Naive B cell (primary cell): Measurements from ENCODE around the gene CD79B. TPM values are rescaled to one million over a fixed set of nuclear protein-coding genes. Genes with fewer than 3 reads are reported as not detected.

Source experiments
- ATAC-seq, 2 donors: fragments of 150-1000 bp; cut with Tn5 transposase; 2 replicates each; pipeline ENCODE4 v1.10.0; 2021; ENCODE audit warnings: low read depth in 2 of 2, mild to moderate bottlenecking in 2 of 2, moderate library complexity in 2 of 2
- DNase-seq: peaks from one replicate; pipeline ENCODE4 v3.0.0; 2022
- H3K27ac Mint-ChIP-seq, 6 donors: one replicate each; pipeline ENCODE4 v1.8.0; 2020 to 2022; ENCODE audit warnings: mild to moderate bottlenecking in 6 of 6, mixed read lengths in 6 of 6, moderate library complexity in 5 of 6, inconsistent platforms in 2 of 6
- H3K27me3 Mint-ChIP-seq, 3 donors: one replicate each; pipeline ENCODE4 v1.8.0; 2021 to 2022; ENCODE audit warnings: mixed read lengths in 3 of 3, mild to moderate bottlenecking in 1 of 3
- H3K36me3 Mint-ChIP-seq, 2 donors: one replicate each; pipeline ENCODE4 v1.8.0; 2020 to 2022; ENCODE audit warnings: mixed read lengths in 2 of 2, inconsistent platforms in 1 of 2, mild to moderate bottlenecking in 1 of 2
- H3K4me1 Mint-ChIP-seq, 3 donors: one replicate each; pipeline ENCODE4 v1.8.0; 2020 to 2022; ENCODE audit warnings: mixed read lengths in 3 of 3, inconsistent platforms in 1 of 3, mild to moderate bottlenecking in 1 of 3, moderate library complexity in 1 of 3
- H3K4me3 Mint-ChIP-seq, 8 donors: one replicate each; pipeline ENCODE4 v1.8.0; 2020 to 2022; ENCODE audit warnings: mild to moderate bottlenecking in 8 of 8, mixed read lengths in 8 of 8, moderate library complexity in 8 of 8, inconsistent platforms in 2 of 8
- H3K9me3 Mint-ChIP-seq, 7 donors: one replicate each; pipeline ENCODE4 v1.8.0; 2020 to 2022; ENCODE audit warnings: mixed read lengths in 7 of 7, mild to moderate bottlenecking in 5 of 7, inconsistent platforms in 2 of 7, moderate library complexity in 1 of 7
- polyA plus RNA-seq, 6 donors: library from polyadenylated mRNA; unstranded; fragments of 300-500 nt; fragmentation: Illumina TruSeq; gene quantifications; one replicate each; pipeline ENCODE4 v1.2.3, GENCODE V29; 2021; ENCODE audit warnings: low read depth in 6 of 6

CD79B gene
- 1,000 to 10,000 TPM; 2,263 to 2,851 (median 2,433) TPM for polyA plus RNA-seq

DNA sequence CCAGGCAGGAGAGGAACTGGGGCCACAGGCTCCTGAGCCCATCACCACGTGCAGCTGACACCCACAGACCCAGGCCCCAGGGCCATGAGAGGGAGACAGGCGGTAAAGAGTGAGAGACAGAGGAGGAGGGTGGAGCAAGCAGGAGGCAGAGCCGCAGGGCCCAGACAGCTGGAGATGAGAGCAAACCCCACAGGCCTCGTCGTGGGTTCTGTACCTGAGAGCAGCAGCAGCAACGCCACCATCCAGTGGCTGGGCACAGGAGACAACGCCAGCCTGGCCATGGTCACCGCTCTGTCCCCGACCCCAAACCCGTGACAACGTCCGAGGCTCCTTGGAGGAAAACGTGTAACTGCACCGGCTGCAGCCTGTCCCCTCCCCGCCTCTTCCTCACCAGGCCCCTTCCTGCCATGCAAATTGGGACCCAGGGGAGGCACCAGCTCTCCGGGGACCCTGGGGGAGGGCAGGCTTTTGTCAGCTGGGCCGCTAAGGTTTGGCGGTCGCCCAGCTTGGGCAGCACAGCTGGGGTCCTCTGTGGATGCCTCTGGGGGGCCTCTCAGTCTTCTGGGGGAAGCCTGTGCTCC is at the start of gene CD79B:
Gene CD79B (minus strand): TSS at position 351 of the 581 bp plus-strand sequence. CDS start 70 bp downstream, at position 281.
- DNase-seq (peak; percentile 91), ATAC-seq (peak; percentile 85)
- Mint-ChIP-seq H3K27me3 (no peaks in the 10 kb centered on the region), H3K9me3 (peaks cover 0 to 4% (median 0%) of the 10 kb centered on the region in 7 donors), H3K36me3 (peaks cover 6 to 32% of the 10 kb centered on the region in 2 donors), H3K27ac (peak within 1 kb of the TSS; percentile 94 to 97 (median 96)), H3K4me3 (peak within 1 kb of the TSS; percentile 97 to 100 (median 99)), H3K4me1 (peaks cover 43 to 69% (median 64%) of the 10 kb centered on the region in 3 donors)

DNA sequence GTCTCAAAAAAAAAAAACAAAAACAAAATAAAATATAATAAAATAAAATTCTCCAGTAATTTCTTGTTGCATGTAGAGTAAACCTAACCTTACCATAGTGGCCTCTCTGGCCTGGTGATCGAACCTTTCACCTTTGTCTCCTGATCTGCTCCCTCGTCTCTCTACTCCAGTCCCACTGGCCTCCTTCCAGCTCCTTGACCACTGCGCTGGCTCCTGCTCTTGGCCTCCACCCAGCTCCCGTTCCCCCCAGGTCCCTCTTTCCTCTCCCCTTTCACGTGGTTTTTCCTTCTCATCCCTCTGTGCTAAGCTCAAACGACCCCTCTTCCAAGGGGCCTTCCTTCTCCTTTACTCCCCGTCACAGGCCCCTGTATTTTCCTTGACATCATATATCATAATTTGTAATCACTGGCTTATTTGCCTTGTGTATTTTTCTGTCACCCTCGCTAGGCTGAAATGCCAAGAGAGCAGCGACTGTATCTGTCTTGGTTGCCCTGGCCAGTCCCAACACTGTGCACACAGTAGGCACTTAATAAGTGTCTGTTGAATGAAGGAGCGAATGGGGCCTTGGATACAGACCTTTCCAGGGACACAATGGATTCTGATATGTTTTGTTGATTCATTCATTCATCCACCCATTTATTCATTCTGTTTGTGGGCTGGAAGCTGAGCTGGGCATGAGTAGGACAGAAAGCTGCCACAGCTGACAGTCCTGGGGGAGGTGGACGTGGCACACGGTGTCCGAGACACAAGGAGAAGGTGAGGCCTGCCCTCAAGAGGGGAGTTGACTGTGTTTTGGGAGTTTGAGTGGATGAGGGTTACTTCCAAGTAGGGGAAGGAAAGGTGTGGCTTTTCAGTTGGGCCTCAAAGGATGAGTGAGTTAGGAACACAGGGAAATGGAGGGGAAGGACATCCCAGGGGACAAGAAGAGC is 46.4 kb upstream of the CD79B start:
- peaks cover 6 to 16% (median 10%) of the 10 kb centered on the region in 7 donors for H3K9me3 Mint-ChIP-seq
- H3K36me3 Mint-ChIP-seq = peaks cover 5 to 15% of the 10 kb centered on the region in 2 donors
- H3K27me3 Mint-ChIP-seq = peaks cover 0 to 6% (median 0%) of the 10 kb centered on the region in 3 donors
- H3K27ac Mint-ChIP-seq = no peak overlapping the region
- no peak overlapping the region for H3K4me3 Mint-ChIP-seq
- peaks cover 4 to 21% (median 14%) of the 10 kb centered on the region in 3 donors for H3K4me1 Mint-ChIP-seq
- DNase-seq = no peak
- ATAC-seq = no peak

DNA sequence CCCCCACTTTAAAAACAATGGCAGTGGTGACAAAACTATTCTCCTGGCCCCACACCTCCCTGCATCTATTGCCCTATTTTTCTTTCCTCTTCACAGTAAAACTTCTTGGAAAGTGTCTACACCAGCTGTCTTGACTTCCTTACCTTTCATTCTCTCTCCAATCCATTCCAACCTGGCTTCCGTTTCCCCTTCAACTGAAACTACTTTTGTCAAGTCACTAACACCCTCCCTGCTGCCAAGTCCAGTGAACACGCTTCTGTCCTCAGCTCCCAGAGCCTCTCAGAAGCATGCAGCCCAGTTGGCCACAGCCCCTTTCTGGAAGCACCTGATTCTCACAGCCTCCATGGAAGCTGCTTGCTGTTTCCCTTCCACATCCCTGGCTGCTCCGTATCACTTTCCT is 44.6 kb upstream of the CD79B start:
- peaks cover 0 to under 1% of the 10 kb centered on the region in 2 donors for H3K36me3 Mint-ChIP-seq
- H3K4me1 Mint-ChIP-seq = peaks cover 3 to 18% (median 11%) of the 10 kb centered on the region in 3 donors
- peaks cover 0 to 2% (median 0%) of the 10 kb centered on the region in 7 donors for H3K9me3 Mint-ChIP-seq
- H3K4me3 Mint-ChIP-seq = no peak overlapping the region
- DNase-seq (no peak), ATAC-seq (no peak)
- H3K27ac Mint-ChIP-seq = no peak overlapping the region
- H3K27me3 Mint-ChIP-seq = peaks cover 0 to 6% (median 0%) of the 10 kb centered on the region in 3 donors

DNA sequence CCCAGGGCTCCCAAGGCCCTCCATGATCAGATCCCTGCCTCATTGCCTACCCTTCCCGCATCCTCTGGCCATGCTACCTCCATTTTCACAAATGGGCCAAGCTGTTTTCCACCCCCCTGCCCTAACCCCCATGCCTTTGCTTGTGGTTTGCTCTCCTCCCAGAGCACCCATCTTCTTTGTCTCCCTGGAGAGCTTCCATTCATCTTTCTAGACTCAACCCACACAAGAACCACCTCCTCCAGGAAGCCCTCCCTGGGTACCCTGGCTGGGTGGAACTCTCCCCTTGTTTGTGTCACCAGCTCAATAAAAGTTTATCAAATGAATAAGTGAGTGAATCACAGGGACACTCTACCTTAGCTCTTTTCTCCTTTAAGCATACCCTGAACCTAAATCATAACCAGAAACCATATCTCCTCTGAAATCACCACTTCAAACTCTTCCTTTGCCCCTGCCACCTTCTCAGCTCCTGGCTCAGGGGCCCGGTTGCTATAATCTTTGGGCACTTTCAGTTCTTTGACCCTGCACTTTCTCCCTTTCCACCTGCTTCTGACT is 43.5 kb upstream of the CD79B start:
- H3K27me3 Mint-ChIP-seq = peaks cover 0 to 6% (median 0%) of the 10 kb centered on the region in 3 donors
- peaks cover 3 to 18% (median 11%) of the 10 kb centered on the region in 3 donors for H3K4me1 Mint-ChIP-seq
- H3K4me3 Mint-ChIP-seq = no peak overlapping the region
- DNase-seq (no peak), ATAC-seq (no peak)
- no peaks in the 10 kb centered on the region for H3K36me3 Mint-ChIP-seq
- H3K9me3 Mint-ChIP-seq = no peaks in the 10 kb centered on the region
- H3K27ac Mint-ChIP-seq = peak overlapping the region in 3 of 6 donors; percentile 8 to 23 (median 15)

DNA sequence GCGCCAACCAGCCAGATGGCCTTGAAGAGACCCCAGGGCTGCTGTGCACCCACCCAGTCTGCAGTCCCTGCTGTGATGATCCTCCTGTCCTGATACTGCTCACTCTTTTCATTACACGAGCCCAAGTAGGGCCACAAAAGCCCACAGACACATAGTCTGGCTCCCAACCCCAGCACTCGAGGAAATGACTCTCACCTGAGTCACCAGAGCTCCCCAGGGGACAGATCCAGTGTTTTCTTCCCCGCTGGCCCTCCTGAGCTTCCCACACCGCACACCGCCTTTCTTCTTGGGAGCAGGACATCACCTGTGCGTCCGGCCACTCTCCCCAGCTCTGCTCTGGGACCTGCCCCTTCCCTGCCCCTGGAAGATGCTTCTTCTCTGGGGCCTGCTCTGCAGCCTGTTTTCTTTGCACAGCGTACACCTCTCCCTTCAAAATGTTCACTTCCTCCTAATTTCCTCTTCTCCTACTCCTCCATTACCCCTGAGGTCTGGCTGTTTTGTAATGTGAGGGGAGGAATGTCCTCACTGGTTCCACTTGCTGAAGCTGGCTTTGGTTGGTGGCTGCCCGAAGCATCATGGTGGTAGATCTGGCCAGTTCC is 42.6 kb upstream of the CD79B start:
- Mint-ChIP-seq H3K27me3 (peaks cover 0 to 6% (median 0%) of the 10 kb centered on the region in 3 donors), H3K4me1 (peaks cover 3 to 18% (median 11%) of the 10 kb centered on the region in 3 donors), H3K4me3 (no peak overlapping the region), H3K9me3 (no peaks in the 10 kb centered on the region), H3K27ac (peak overlapping the region in 1 of 6 donors; percentile 29), H3K36me3 (no peaks in the 10 kb centered on the region)
- ATAC-seq = no peak
- no peak for DNase-seq

DNA sequence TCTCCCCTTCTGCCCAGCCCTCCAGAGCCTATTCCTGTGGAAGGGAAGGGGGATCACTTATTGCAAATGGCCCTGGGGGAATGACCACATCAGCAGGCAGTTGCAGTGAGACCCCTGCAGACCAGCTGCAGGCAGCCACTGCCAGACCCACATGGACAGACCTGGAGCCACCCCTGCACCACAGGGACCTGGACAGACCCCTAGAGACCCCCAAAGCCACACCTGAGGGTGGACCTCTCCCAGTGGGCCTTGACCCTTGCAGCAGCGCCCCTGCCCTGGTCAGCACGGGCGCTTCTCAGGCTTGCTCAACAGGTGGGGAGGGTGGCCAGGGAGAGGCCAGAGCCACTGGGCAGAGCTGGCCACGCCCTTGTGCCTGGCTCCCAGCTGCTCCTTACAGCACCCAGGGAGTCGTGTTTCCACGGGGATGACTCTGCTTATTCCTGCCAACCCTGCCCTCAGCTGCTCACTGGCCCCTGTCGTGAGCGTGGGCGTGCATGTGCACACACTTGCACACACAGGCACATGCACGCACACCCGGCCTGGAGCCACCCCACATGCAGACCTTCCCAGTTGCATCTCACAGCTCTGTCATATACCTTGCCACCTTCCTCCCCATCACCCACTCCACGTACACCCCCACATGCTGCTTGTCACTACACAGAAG is 41.9 kb upstream of the CD79B start:
- Mint-ChIP-seq H3K4me3 (peak overlapping the region in 1 of 8 donors; percentile 44), H3K9me3 (no peaks in the 10 kb centered on the region), H3K4me1 (peaks cover 3 to 18% (median 11%) of the 10 kb centered on the region in 3 donors), H3K27me3 (peaks cover 0 to 6% (median 0%) of the 10 kb centered on the region in 3 donors), H3K27ac (no peak overlapping the region), H3K36me3 (no peaks in the 10 kb centered on the region)
- ATAC-seq (no peak), DNase-seq (no peak)

DNA sequence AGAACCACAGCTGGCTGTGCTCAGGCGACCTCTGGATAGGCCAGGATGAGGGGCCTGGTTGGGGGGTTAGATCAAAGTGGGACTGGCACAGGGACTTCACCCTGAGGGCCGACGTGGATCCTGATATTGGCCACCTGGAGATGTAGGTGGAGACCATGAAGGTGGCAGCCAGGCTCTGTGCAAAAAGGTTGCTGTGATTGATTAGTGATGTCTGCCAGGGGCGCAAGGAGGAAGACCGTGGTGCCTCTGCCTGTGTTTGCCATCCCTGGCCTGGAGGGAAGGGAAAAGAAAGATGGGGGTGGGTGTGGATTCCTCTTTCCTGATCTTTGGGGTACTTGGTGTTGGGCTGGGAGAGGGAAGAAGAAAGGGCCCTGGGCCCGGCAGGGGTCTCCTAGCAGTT is 41.1 kb upstream of the CD79B start:
- H3K36me3 Mint-ChIP-seq = no peaks in the 10 kb centered on the region
- H3K27ac Mint-ChIP-seq = peak overlapping the region in 1 of 6 donors; percentile 30
- ATAC-seq = no peak
- peak overlapping the region in 1 of 8 donors; percentile 47 for H3K4me3 Mint-ChIP-seq
- no peak for DNase-seq
- peaks cover 0 to 6% (median 0%) of the 10 kb centered on the region in 3 donors for H3K27me3 Mint-ChIP-seq
- no peaks in the 10 kb centered on the region for H3K9me3 Mint-ChIP-seq
- peaks cover 3 to 18% (median 11%) of the 10 kb centered on the region in 3 donors for H3K4me1 Mint-ChIP-seq

DNA sequence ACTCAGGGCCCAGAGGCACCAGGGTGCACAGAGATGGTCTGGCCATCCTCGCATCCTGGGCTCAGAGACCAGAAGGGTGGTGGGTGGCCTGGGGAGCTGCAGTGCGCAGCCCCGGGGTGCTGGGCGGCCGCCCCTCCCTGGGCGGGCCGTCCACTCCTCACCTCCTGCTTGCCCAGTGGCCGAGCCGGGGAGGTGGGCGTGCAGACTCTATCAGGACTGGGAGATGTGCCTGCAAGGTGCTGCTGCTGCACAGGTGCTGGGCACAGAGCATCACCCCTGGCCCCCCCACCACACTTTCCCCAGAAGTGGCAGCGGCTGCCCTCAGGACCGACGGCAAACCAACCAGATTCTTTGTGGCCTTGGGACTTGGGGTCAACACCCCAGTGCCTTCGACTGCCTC is 40.7 kb upstream of the CD79B start, which contains the start of gene SCN4A:
Gene SCN4A (minus strand): TSS at position 123 of the 400 bp plus-strand sequence. CDS start 77 bp downstream, at position 46.
- peak within 1 kb of the TSS in 1 of 6 donors; percentile 38 for H3K27ac Mint-ChIP-seq
- no peak for ATAC-seq
- no peak for DNase-seq
- H3K27me3 Mint-ChIP-seq = peaks cover 0 to 6% (median 0%) of the 10 kb centered on the region in 3 donors
- no peaks in the 10 kb centered on the region for H3K36me3 Mint-ChIP-seq
- peak within 1 kb of the TSS in 1 of 8 donors; percentile 47 for H3K4me3 Mint-ChIP-seq
- H3K4me1 Mint-ChIP-seq = peaks cover 3 to 18% (median 11%) of the 10 kb centered on the region in 3 donors
- no peaks in the 10 kb centered on the region for H3K9me3 Mint-ChIP-seq

DNA sequence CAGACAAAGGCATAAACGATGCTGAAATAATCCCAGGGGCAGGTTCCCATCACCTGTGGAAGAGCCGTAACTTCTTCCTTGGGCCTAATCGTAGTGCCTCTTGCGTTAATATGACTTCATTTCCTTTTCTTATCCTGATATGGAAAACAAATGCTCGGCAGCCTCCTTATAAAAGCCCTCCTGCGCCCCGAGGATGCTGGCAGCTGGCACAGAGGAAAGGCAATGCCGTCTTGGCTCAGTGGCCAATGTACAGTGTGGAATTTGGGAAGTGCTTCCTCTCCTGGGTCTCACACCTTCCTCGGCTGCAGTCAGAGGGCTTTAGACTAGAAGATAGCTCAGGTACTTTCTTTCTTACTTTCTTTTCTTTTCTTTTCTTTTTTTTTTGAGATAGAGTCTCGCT is 37.1 kb upstream of the CD79B start:
- Mint-ChIP-seq H3K4me1 (peaks cover 10 to 12% (median 10%) of the 10 kb centered on the region in 3 donors), H3K27ac (peak overlapping the region in 2 of 6 donors; percentile 26)

DNA sequence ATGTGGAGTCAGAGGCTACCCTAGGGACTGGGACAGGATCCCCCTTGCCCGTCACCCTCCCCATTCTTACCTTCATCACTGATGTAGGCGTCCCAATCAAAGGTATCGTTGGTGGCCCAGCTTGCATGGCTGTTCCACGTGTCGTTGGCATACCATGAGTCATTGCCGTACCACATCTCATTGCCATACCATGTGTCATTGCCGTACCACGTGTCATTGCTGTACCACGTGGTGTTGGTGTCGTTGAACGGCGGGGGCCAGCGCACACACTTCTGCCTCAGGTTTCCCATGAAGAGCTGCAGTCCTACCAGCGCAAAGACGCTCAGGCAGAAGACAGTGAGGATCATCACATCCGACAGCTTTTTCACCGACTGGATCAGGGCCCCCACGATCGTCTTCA is 35.8 kb upstream of the CD79B start:
- no peaks in the 10 kb centered on the region for H3K36me3 Mint-ChIP-seq
- peaks cover 11 to 15% (median 12%) of the 10 kb centered on the region in 3 donors for H3K4me1 Mint-ChIP-seq
- DNase-seq (no peak), ATAC-seq (no peak)
- no peaks in the 10 kb centered on the region for H3K9me3 Mint-ChIP-seq
- no peak overlapping the region for H3K27ac Mint-ChIP-seq
- no peaks in the 10 kb centered on the region for H3K27me3 Mint-ChIP-seq
- no peak overlapping the region for H3K4me3 Mint-ChIP-seq

More for the DNA sequence above, 37.1 kb upstream of the CD79B start:
- Mint-ChIP-seq H3K36me3 (no peaks in the 10 kb centered on the region), H3K9me3 (no peaks in the 10 kb centered on the region), H3K27me3 (no peaks in the 10 kb centered on the region), H3K4me3 (no peak overlapping the region)
- ATAC-seq (no peak), DNase-seq (no peak)

DNA sequence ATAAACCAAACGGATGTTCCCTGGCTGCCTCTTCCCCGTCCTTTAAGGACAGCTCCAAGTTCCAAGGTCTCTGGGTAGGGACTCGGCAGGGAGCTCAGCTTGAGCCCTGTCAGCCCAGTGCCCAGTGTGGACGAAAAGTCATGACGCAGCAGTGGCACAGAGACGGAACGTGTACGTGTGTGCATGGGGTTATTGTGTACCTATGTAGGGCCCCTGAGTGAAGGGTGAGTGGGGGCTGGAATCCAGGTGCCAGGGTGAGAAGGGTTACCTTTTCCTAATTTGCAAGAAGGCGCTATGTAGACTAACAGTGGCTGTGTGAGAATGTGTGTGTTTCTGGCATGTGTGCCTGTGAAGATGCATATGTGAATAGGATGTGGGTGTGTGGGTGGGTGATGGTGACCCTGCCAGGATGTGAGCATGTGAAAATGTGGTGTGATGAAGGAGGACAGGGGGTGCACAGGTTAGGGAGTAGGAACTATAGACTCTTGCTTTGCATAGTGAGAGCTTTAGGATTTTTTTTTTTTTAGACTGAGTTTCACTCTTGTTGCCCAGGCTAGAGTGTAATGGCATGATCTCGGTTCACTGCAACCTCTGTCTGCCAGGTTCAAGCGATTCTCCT is 34.6 kb upstream of the CD79B start:
- no peak overlapping the region for H3K27ac Mint-ChIP-seq
- H3K36me3 Mint-ChIP-seq = no peaks in the 10 kb centered on the region
- peaks cover 0 to 2% (median 0%) of the 10 kb centered on the region in 7 donors for H3K9me3 Mint-ChIP-seq
- no peak for DNase-seq
- H3K27me3 Mint-ChIP-seq = no peaks in the 10 kb centered on the region
- H3K4me3 Mint-ChIP-seq = no peak overlapping the region
- H3K4me1 Mint-ChIP-seq = peaks cover 13 to 19% (median 18%) of the 10 kb centered on the region in 3 donors
- ATAC-seq = peak; percentile 34 to 48

DNA sequence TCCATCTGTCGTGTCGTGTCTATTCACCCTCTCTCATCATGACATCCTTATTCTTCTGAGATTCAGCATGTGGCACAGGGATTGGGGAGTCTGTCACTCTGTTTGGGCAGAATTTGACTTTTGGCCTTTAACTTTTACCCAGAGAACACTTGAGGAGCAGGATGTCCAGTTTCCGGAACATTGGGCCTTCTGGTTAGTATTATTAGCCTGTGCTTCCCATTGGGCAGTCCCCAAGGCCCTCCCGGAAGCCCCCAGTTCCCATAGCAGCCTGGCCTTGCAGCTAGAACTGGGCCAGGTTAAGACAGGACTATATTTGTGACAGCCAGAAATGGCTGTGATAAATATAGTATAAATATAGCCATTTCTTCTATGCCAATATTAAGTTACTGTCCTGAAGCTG is 31.0 kb upstream of the CD79B start:
- no peaks in the 10 kb centered on the region for H3K36me3 Mint-ChIP-seq
- no peaks in the 10 kb centered on the region for H3K27me3 Mint-ChIP-seq
- peaks cover 0 to 2% (median 0%) of the 10 kb centered on the region in 7 donors for H3K9me3 Mint-ChIP-seq
- peak overlapping the region in 1 of 6 donors; percentile 60 for H3K27ac Mint-ChIP-seq
- H3K4me3 Mint-ChIP-seq = peak overlapping the region in 1 of 8 donors; percentile 21
- peaks cover 20 to 29% (median 27%) of the 10 kb centered on the region in 3 donors for H3K4me1 Mint-ChIP-seq
- DNase-seq (no peak), ATAC-seq (no peak)
